OCI-LY3 (cell line): ENCODE measurements around the gene SELPLG.

Experiments used
- H2AFZ ChIP-seq: fragments of 200-600, 300-600 bp; shearing (Covaris generic); 2 replicates; pipeline ENCODE4 v1.6.0; 2014; ENCODE audit warnings: antibody characterized with exemption, low read depth, low read length
- H3K27ac ChIP-seq: fragments of 200-600, 300-600 bp; sonication (generic); 2 replicates; pipeline ENCODE4 v1.5.1; 2014; ENCODE audit warnings: mild to moderate bottlenecking, low read length, moderate library complexity, mixed read lengths
- H3K27me3 ChIP-seq: fragments of 200-600, 300-600 bp; sonication (generic); 2 replicates; pipeline ENCODE4 v1.6.1; 2014; ENCODE audit warnings: low read depth, low read length, mixed read lengths
- H3K36me3 ChIP-seq: fragments of 200-600, 300-600 bp; sonication (generic); replicated peaks from 2 replicates; pipeline ENCODE3; 2014; ENCODE audit warnings: low read depth, low read length, mixed read lengths
- H3K4me1 ChIP-seq: fragments of 300-600, 200-600 bp; sonication (generic); 2 replicates; pipeline ENCODE4 v1.6.1; 2014; ENCODE audit warnings: low read length, mixed read lengths
- H3K4me2 ChIP-seq: fragments of 200-600, 300-600 bp; sonication (generic); 2 replicates; pipeline ENCODE4 v1.6.1; 2014; ENCODE audit warnings: low read length, mixed read lengths
- H3K4me3 ChIP-seq: fragments of 300-600, 200-600 bp; sonication (generic); 2 replicates; pipeline ENCODE4 v1.5.1; 2014; ENCODE audit warnings: antibody characterized with exemption, mild to moderate bottlenecking, low read length, moderate library complexity
- H3K79me2 ChIP-seq: fragments of 300-600, 200-600 bp; shearing (Covaris generic); 2 replicates; pipeline ENCODE4 v1.6.1; 2014; ENCODE audit warnings: mild to moderate bottlenecking, low read length, mixed read lengths
- H3K9ac ChIP-seq: fragments of 300-600, 200-600 bp; shearing (Covaris generic); 2 replicates; pipeline ENCODE4 v1.6.0; 2014; ENCODE audit warnings: mild to moderate bottlenecking, low read length, moderate library complexity
- H3K9me3 ChIP-seq: fragments of 200-600, 300-600 bp; shearing (Covaris generic); 2 replicates; pipeline ENCODE4 v1.6.1; 2014; ENCODE audit warnings: low read length, mixed read lengths; ENCODE audit not compliant: insufficient read depth
- H4K20me1 ChIP-seq: fragments of 200-600, 300-600 bp; sonication (generic); 2 replicates; pipeline ENCODE4 v1.6.1; 2016; ENCODE audit warnings: low read length, mixed read lengths; ENCODE audit not compliant: insufficient read depth
- CTCF ChIP-seq: fragments of 200-600, 300-600 bp; sonication (generic); IDR thresholded peaks from 2 replicates; pipeline ENCODE4 v1.5.1; 2014; ENCODE audit warnings: antibody characterized with exemption, low read length, low read depth
- EZH2phosphoT487 ChIP-seq: fragments of 200-600 bp; shearing (Covaris generic); IDR thresholded peaks from 2 replicates; pipeline ENCODE4 v1.6.1; 2018; ENCODE audit warnings: antibody characterized with exemption, mixed run types, low read depth

Gene SELPLG

GRCh38 chr12:108633534-108634248 lies at the start of gene SELPLG:
Gene SELPLG, minus strand, starts transcription at chr12:108633894. Its CDS starts 9,587 bp downstream, at chr12:108624307.
- Histone ChIP-seq H4K20me1 (no peaks in the 10 kb centered on the region), H3K4me1 (peaks cover 87% of the 10 kb centered on the region), H3K9ac (peak within 1 kb of the TSS; percentile 63)

GRCh38 chr12:108681317-108681716 lies 47.6 kb upstream of the SELPLG start:
- TF ChIP-seq CTCF: no peak
- no peak for TF ChIP-seq EZH2phosphoT487
- H3K27me3 ChIP-seq: no peaks in the 10 kb centered on the region
- H3K9me3 ChIP-seq: no peaks in the 10 kb centered on the region
- peaks cover 13% of the 10 kb centered on the region for H3K36me3 ChIP-seq
- H3K4me1 ChIP-seq: peaks cover 21% of the 10 kb centered on the region
- H4K20me1 ChIP-seq: peaks cover 33% of the 10 kb centered on the region; the same call in 1 of the 2 replicates
- no peak overlapping the region for H3K4me3 ChIP-seq
- no peak overlapping the region for H3K4me2 ChIP-seq
- H3K79me2 ChIP-seq: peaks cover 31% of the 10 kb centered on the region
- no peak overlapping the region for H2AFZ ChIP-seq
- no peak overlapping the region for H3K27ac ChIP-seq
- no peak overlapping the region for H3K9ac ChIP-seq

More at GRCh38 chr12:108633534-108634248, at the start of gene SELPLG:
- Histone ChIP-seq H3K4me3 (peak within 1 kb of the TSS; percentile 68), H3K36me3 (no peaks in the 10 kb centered on the region), H2AFZ (no peak within 1 kb of the TSS), H3K27ac (peak within 1 kb of the TSS; percentile 90), H3K4me2 (peak within 1 kb of the TSS; percentile 71), H3K9me3 (no peaks in the 10 kb centered on the region), H3K79me2 (no peaks in the 10 kb centered on the region), H3K27me3 (peaks cover under 1% of the 10 kb centered on the region; the same call in 1 of the 2 replicates)
- no peak for TF ChIP-seq EZH2phosphoT487
- TF ChIP-seq CTCF: peak; percentile 24; the same call in 1 of the 2 replicates

GRCh38 chr12:108679106-108679681 lies 45.5 kb upstream of the SELPLG start:
- H3K27me3 ChIP-seq: no peaks in the 10 kb centered on the region
- H3K9me3 ChIP-seq: no peaks in the 10 kb centered on the region
- no peak overlapping the region for H3K9ac ChIP-seq
- no peak overlapping the region for H3K4me3 ChIP-seq
- no peak overlapping the region for H2AFZ ChIP-seq
- H3K27ac ChIP-seq: no peak overlapping the region
- H3K4me1 ChIP-seq: peaks cover 8% of the 10 kb centered on the region
- peaks cover 17% of the 10 kb centered on the region for H3K36me3 ChIP-seq
- H3K79me2 ChIP-seq: peaks cover 19% of the 10 kb centered on the region
- peaks cover 24% of the 10 kb centered on the region; the same call in 1 of the 2 replicates for H4K20me1 ChIP-seq
- TF ChIP-seq CTCF (no peak), EZH2phosphoT487 (no peak)
- H3K4me2 ChIP-seq: no peak overlapping the region

GRCh38 chr12:108678104-108678730 lies 44.5 kb upstream of the SELPLG start:
- no peak overlapping the region for H3K4me2 ChIP-seq
- H3K9me3 ChIP-seq: no peaks in the 10 kb centered on the region
- no peaks in the 10 kb centered on the region for H3K27me3 ChIP-seq
- peaks cover 17% of the 10 kb centered on the region for H3K36me3 ChIP-seq
- peaks cover 16% of the 10 kb centered on the region for H3K79me2 ChIP-seq
- H3K9ac ChIP-seq: no peak overlapping the region
- H3K4me3 ChIP-seq: no peak overlapping the region
- H3K27ac ChIP-seq: no peak overlapping the region
- H4K20me1 ChIP-seq: peaks cover 18% of the 10 kb centered on the region; the same call in 1 of the 2 replicates
- peaks cover 8% of the 10 kb centered on the region for H3K4me1 ChIP-seq
- no peak overlapping the region for H2AFZ ChIP-seq
- TF ChIP-seq CTCF (no peak), EZH2phosphoT487 (no peak)
